GM10266 (cell line): ENCODE measurements around the gene PLA2G1B.

Experiments used
- DNase-seq: peaks from one replicate; pipeline ENCODE4 v3.0.0; 2012; ENCODE audit errors: extremely low spot score
- TF ChIP-seq, protein P1 (sequence below): IDR thresholded peaks from 2 replicates; pipeline ENCODE4 v1.5.1; 2012; ENCODE audit warnings: mild to moderate bottlenecking, low read depth; ENCODE audit not compliant: control insufficient read depth, insufficient read depth; ENCODE audit errors: missing control alignments

PLA2G1B gene

GRCh38 chr12:120327593-120327992 is at the start of gene PLA2G1B:
PLA2G1B (minus strand) TSS chr12:120327779; CDS start chr12:120327753, 26 bp downstream.
- TF ChIP-seq, protein P1, sequence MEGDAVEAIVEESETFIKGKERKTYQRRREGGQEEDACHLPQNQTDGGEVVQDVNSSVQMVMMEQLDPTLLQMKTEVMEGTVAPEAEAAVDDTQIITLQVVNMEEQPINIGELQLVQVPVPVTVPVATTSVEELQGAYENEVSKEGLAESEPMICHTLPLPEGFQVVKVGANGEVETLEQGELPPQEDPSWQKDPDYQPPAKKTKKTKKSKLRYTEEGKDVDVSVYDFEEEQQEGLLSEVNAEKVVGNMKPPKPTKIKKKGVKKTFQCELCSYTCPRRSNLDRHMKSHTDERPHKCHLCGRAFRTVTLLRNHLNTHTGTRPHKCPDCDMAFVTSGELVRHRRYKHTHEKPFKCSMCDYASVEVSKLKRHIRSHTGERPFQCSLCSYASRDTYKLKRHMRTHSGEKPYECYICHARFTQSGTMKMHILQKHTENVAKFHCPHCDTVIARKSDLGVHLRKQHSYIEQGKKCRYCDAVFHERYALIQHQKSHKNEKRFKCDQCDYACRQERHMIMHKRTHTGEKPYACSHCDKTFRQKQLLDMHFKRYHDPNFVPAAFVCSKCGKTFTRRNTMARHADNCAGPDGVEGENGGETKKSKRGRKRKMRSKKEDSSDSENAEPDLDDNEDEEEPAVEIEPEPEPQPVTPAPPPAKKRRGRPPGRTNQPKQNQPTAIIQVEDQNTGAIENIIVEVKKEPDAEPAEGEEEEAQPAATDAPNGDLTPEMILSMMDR, result no peak

GRCh38 chr12:120376934-120377572 is 49.5 kb upstream of the PLA2G1B start:
- no peak for DNase-seq
- TF ChIP-seq, protein P1, result no peak

More at GRCh38 chr12:120327593-120327992, at the start of gene PLA2G1B:
- DNase-seq, result no peak

- TF ChIP-seq, protein P1, result no peak
- no peak for DNase-seq
These were observed 48.8 kb upstream of the PLA2G1B start for GRCh38 chr12:120376416-120376815.

GRCh38 chr12:120376009-120376408 is 48.4 kb upstream of the PLA2G1B start:
- DNase-seq, result no peak
- TF ChIP-seq, protein P1, result no peak

DNA sequence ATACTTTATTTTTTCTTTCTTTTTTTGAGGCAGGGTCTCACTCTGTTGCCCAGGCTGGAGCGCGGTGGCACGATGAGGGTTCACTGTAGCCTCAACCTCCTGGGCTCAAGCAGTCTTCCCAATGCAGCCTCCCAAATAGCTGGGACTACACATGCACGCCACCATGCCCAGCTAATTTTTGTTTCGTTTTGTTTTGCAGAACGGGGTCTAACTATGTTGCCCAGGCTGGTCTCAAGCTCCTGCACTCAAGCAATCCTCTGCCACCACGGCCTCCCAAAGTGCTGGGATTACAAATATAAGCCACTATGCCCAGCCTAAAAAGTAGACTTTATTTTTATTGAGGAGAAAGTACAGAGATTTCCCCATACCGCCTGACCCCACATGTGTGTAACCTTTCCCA is 46.1 kb upstream of the PLA2G1B start:
- DNase-seq, result no peak
- TF ChIP-seq, protein P1, result no peak

GRCh38 chr12:120370343-120371243 is 43.0 kb upstream of the PLA2G1B start:
- DNase-seq, result no peak
- TF ChIP-seq, protein P1, result no peak
